OCI-LY1 (cell line): ENCODE data around the gene CPNE1.

ENCODE experiments used
- H2AFZ ChIP-seq: fragments of 200-600 bp; sonication (generic), shearing (Covaris generic); 2 replicates; pipeline ENCODE4 v1.6.0; 2014; ENCODE audit warnings: antibody characterized with exemption, mild to moderate bottlenecking, low read length
- H3F3A ChIP-seq: fragments of 200-600 bp; sonication (generic), shearing (Covaris generic); 2 replicates; pipeline ENCODE4 v1.6.0; 2014; ENCODE audit warnings: mild to moderate bottlenecking, antibody characterized with exemption, low read length, moderate library complexity; ENCODE audit not compliant: insufficient read depth
- H3K27ac ChIP-seq: fragments of 200-600 bp; sonication (generic); 2 replicates; pipeline ENCODE4 v1.5.1; 2014; ENCODE audit warnings: low read length, mixed run types, mild to moderate bottlenecking, low read depth; ENCODE audit not compliant: poor library complexity, severe bottlenecking
- H3K27me3 ChIP-seq: fragments of 200-600 bp; sonication (generic); 2 replicates; pipeline ENCODE4 v1.6.0; 2014; ENCODE audit warnings: antibody characterized with exemption, mild to moderate bottlenecking, low read length, moderate library complexity; ENCODE audit not compliant: insufficient read depth
- H3K36me3 ChIP-seq: fragments of 200-600 bp; sonication (generic); 2 replicates; pipeline ENCODE4 v1.6.1; 2014; ENCODE audit warnings: mild to moderate bottlenecking, antibody characterized with exemption, low read length, moderate library complexity, mixed read lengths; ENCODE audit not compliant: insufficient read depth
- H3K4me1 ChIP-seq: fragments of 200-600 bp; sonication (generic); 2 replicates; pipeline ENCODE4 v1.5.1; 2014; ENCODE audit warnings: mild to moderate bottlenecking, low read length, moderate library complexity; ENCODE audit not compliant: insufficient read depth, severe bottlenecking
- H3K4me2 ChIP-seq: fragments of 200-600 bp; sonication (generic), shearing (Covaris generic); 2 replicates; pipeline ENCODE4 v1.6.1; 2014; ENCODE audit warnings: low read length
- H3K4me3 ChIP-seq: fragments of 200-600 bp; sonication (generic); 2 replicates; pipeline ENCODE4 v1.5.1; 2014; ENCODE audit warnings: low read length, low read depth, mild to moderate bottlenecking, mixed read lengths; ENCODE audit not compliant: poor library complexity, severe bottlenecking
- H3K79me2 ChIP-seq: fragments of 200-600 bp; shearing (Covaris generic); 2 replicates; pipeline ENCODE4 v1.6.1; 2016; ENCODE audit warnings: mixed run types, low read length, mixed read lengths; ENCODE audit not compliant: insufficient read depth
- H3K9ac ChIP-seq: fragments of 200-600 bp; sonication (generic), shearing (Covaris generic); 2 replicates; pipeline ENCODE4 v1.6.1; 2014; ENCODE audit warnings: mild to moderate bottlenecking, low read length, mixed read lengths
- H3K9me2 ChIP-seq: fragments of 200-600 bp; sonication (generic), shearing (Covaris generic); 2 replicates; pipeline ENCODE4 v1.6.1; 2014; ENCODE audit warnings: low read depth, mild to moderate bottlenecking, low read length, mixed read lengths
- H3K9me3 ChIP-seq: fragments of 200-600 bp; shearing (Covaris generic); 2 replicates; pipeline ENCODE4 v1.6.1; 2014; ENCODE audit warnings: low read length, mixed read lengths
- H4K20me1 ChIP-seq: fragments of 200-600 bp; sonication (generic), shearing (Covaris generic); 2 replicates; pipeline ENCODE4 v1.6.0; 2016; ENCODE audit warnings: mild to moderate bottlenecking, low read length; ENCODE audit not compliant: insufficient read depth
- CTCF ChIP-seq: fragments of 200-600 bp; sonication (generic), shearing (Covaris generic); IDR thresholded peaks from 2 replicates; pipeline ENCODE4 v1.5.1; 2017; ENCODE audit warnings: mild to moderate bottlenecking, antibody characterized with exemption, low read length, moderate library complexity, mixed read lengths
- EZH2 ChIP-seq: fragments of 200-600 bp; sonication (generic), shearing (Covaris generic); IDR thresholded peaks from 2 replicates; pipeline ENCODE4 v1.8.0; 2017; ENCODE audit warnings: borderline replicate concordance, mixed run types, mild to moderate bottlenecking, antibody characterized with exemption, low read length, moderate library complexity, mixed read lengths

Gene CPNE1

GRCh38 chr20:35603695-35604448, 60.8 kb downstream of the CPNE1 start:
- Histone ChIP-seq H2AFZ (no peak overlapping the region), H3K9me3 (no peaks in the 10 kb centered on the region), H3K4me3 (no peak overlapping the region), H3K4me1 (peaks cover 44% of the 10 kb centered on the region), H3K9me2 (no peaks in the 10 kb centered on the region), H4K20me1 (no peaks in the 10 kb centered on the region), H3K9ac (no peak overlapping the region), H3K36me3 (no peaks in the 10 kb centered on the region), H3F3A (no peaks in the 10 kb centered on the region), H3K27me3 (no peaks in the 10 kb centered on the region), H3K27ac (no peak overlapping the region), H3K79me2 (no peaks in the 10 kb centered on the region), H3K4me2 (no peak overlapping the region)
- TF ChIP-seq EZH2 (no peak), CTCF (no peak)

- Histone ChIP-seq H3K4me3 (no peak overlapping the region), H3K27me3 (no peaks in the 10 kb centered on the region)
Measured at GRCh38 chr20:35602851-35603495, 61.7 kb downstream of the CPNE1 start.

GRCh38 chr20:35601990-35602389, 62.7 kb downstream of the CPNE1 start:
- no peak overlapping the region for H3K4me3 ChIP-seq
- H3K4me2 ChIP-seq = no peak overlapping the region

More at GRCh38 chr20:35602851-35603495, 61.7 kb downstream of the CPNE1 start:
- H3K4me1 ChIP-seq = peaks cover 42% of the 10 kb centered on the region
- no peaks in the 10 kb centered on the region for H3K9me2 ChIP-seq
- H3F3A ChIP-seq = no peaks in the 10 kb centered on the region
- H3K9me3 ChIP-seq = no peaks in the 10 kb centered on the region
- H2AFZ ChIP-seq = no peak overlapping the region
- no peak overlapping the region for H3K27ac ChIP-seq
- H3K9ac ChIP-seq = no peak overlapping the region
- no peaks in the 10 kb centered on the region for H4K20me1 ChIP-seq
- TF ChIP-seq EZH2 = no peak
- TF ChIP-seq CTCF = no peak
- H3K79me2 ChIP-seq = no peaks in the 10 kb centered on the region
- H3K4me2 ChIP-seq = no peak overlapping the region
- no peaks in the 10 kb centered on the region for H3K36me3 ChIP-seq

More at GRCh38 chr20:35601990-35602389, 62.7 kb downstream of the CPNE1 start:
- Histone ChIP-seq H3K9me2 (no peaks in the 10 kb centered on the region), H2AFZ (no peak overlapping the region), H3K9ac (no peak overlapping the region), H3K79me2 (no peaks in the 10 kb centered on the region), H3K9me3 (no peaks in the 10 kb centered on the region), H3K4me1 (peaks cover 33% of the 10 kb centered on the region), H3F3A (no peaks in the 10 kb centered on the region), H3K36me3 (no peaks in the 10 kb centered on the region), H3K27ac (no peak overlapping the region), H3K27me3 (no peaks in the 10 kb centered on the region), H4K20me1 (no peaks in the 10 kb centered on the region)
- TF ChIP-seq EZH2 = no peak
- TF ChIP-seq CTCF = no peak
